ENCODE data around the gene COG8.
"Not testable (repeated sequence)": the region's sequence is repeated elsewhere in the genome, so short reads cannot be mapped to it uniquely, and the experiment has no call there.

The COG8 gene

GRCh38 chr16:69339289-69340094, at the start of gene COG8, which contains the start of gene NIP7:
TSS of gene COG8 (minus strand) at chr16:69339564. CDS start at chr16:69339552, 12 bp downstream.
TSS of gene NIP7 (plus strand) at chr16:69339772. CDS start at chr16:69339830, 58 bp downstream.
- DNase-seq (ENCODE audit: low spot score), result peak; percentile 94

- DNase-seq (ENCODE audit: low spot score), result no peak
Measured at GRCh38 chr16:69386596-69386995, 47.2 kb upstream of the COG8 start.

- DNase-seq (ENCODE audit: low spot score), result no peak
Measured at GRCh38 chr16:69384974-69385373, 45.6 kb upstream of the COG8 start.

- no peak for DNase-seq (ENCODE audit: low spot score)
Measured at GRCh38 chr16:69382421-69382820, 43.1 kb upstream of the COG8 start.

- DNase-seq (ENCODE audit: low spot score), result no peak
Measured at GRCh38 chr16:69381231-69381630, 41.9 kb upstream of the COG8 start.

GRCh38 chr16:69378760-69379159, 39.4 kb upstream of the COG8 start:
- DNase-seq (ENCODE audit: low spot score), result no peak

GRCh38 chr16:69378036-69378435, 38.7 kb upstream of the COG8 start:
- DNase-seq (ENCODE audit: low spot score), result no peak

- no peak for DNase-seq (ENCODE audit: low spot score)
Measured at GRCh38 chr16:69376393-69377059, 37.2 kb upstream of the COG8 start.

- no peak for DNase-seq (ENCODE audit: low spot score)
Measured at GRCh38 chr16:69373019-69373418, 33.7 kb upstream of the COG8 start.

- no peak for DNase-seq (ENCODE audit: low spot score)
Measured at GRCh38 chr16:69371564-69371963, 32.2 kb upstream of the COG8 start.

- no peak for DNase-seq (ENCODE audit: low spot score)
Measured at GRCh38 chr16:69368866-69369265, 29.5 kb upstream of the COG8 start.

- no peak for DNase-seq (ENCODE audit: low spot score)
Measured at GRCh38 chr16:69367980-69368379, 28.6 kb upstream of the COG8 start.

GRCh38 chr16:69366431-69366830, 27.1 kb upstream of the COG8 start:
- DNase-seq (ENCODE audit: low spot score), result no peak

- no peak for DNase-seq (ENCODE audit: low spot score)
Measured at GRCh38 chr16:69365901-69366300, 26.5 kb upstream of the COG8 start.

GRCh38 chr16:69364088-69364487, 24.7 kb upstream of the COG8 start:
- DNase-seq (ENCODE audit: low spot score), result no peak

GRCh38 chr16:69363281-69363717, 23.9 kb upstream of the COG8 start:
- no peak for DNase-seq (ENCODE audit: low spot score)

- DNase-seq (ENCODE audit: low spot score), result not testable (repeated sequence)
Measured at GRCh38 chr16:69360070-69360469, 20.7 kb upstream of the COG8 start.

GRCh38 chr16:69351309-69352027, 12.1 kb upstream of the COG8 start, which contains the start of gene TMED6:
TSS of gene TMED6 (minus strand) at chr16:69351786. CDS start at chr16:69351753, 33 bp downstream.
- no peak for DNase-seq (ENCODE audit: low spot score)

- DNase-seq (ENCODE audit: low spot score), result no peak
Measured at GRCh38 chr16:69350536-69351133, 11.3 kb upstream of the COG8 start.

- DNase-seq (ENCODE audit: low spot score), result no peak
Measured at GRCh38 chr16:69349536-69349935, 10.2 kb upstream of the COG8 start.

GRCh38 chr16:69348222-69348621, 8.9 kb upstream of the COG8 start:
- DNase-seq (ENCODE audit: low spot score), result no peak

GRCh38 chr16:69346683-69347082, 7.3 kb upstream of the COG8 start:
- no peak for DNase-seq (ENCODE audit: low spot score)

All from left forelimb (tissue), 1 donor.